ENCODE results near the gene TC2N. TPM values are rescaled to one million over a fixed set of nuclear protein-coding genes. Genes with fewer than 3 reads are reported as not detected.

Gene TC2N
- total RNA-seq, 1 donor from 2014 or later, result 56.7 TPM

DNA sequence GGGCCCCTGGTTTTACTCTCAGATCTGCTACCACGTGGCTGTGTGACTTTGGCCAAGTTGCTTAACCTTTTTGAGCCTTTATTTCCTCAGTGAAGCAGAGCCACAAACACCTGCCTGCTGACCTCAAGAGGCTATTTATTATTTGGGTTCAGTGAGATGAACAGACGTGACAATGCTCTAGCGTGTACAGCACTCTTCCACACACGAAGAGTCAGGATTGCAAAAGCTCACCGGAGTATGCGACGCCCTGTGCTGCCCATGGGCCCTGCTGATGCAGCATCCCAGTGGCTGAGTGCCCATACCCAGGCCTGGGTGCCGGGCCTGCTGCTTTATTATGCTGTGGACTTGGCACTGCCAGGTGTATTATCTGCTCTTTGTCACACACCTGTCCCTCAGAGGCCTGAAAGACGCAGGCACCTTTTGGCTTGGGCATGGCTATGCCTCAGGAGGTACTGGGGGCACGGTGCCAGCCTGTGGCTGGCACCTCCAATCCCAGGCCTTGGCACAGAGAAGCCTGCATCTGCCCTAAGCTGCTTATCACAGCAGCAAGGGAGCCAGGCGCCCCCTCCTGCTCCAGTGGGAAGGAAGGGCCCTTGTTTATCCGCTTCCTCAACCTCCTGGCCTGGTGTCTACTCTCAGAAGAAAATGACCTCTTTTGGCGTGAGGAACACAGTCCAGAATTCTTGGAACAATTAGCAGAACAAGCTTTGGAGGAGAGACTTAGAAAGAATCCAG is 22.3 kb upstream of the TC2N start:
- ATAC-seq (peak; percentile 38), DNase-seq (no peak)
- TF ChIP-seq, protein P1, sequence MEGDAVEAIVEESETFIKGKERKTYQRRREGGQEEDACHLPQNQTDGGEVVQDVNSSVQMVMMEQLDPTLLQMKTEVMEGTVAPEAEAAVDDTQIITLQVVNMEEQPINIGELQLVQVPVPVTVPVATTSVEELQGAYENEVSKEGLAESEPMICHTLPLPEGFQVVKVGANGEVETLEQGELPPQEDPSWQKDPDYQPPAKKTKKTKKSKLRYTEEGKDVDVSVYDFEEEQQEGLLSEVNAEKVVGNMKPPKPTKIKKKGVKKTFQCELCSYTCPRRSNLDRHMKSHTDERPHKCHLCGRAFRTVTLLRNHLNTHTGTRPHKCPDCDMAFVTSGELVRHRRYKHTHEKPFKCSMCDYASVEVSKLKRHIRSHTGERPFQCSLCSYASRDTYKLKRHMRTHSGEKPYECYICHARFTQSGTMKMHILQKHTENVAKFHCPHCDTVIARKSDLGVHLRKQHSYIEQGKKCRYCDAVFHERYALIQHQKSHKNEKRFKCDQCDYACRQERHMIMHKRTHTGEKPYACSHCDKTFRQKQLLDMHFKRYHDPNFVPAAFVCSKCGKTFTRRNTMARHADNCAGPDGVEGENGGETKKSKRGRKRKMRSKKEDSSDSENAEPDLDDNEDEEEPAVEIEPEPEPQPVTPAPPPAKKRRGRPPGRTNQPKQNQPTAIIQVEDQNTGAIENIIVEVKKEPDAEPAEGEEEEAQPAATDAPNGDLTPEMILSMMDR (IDR thresholded peaks at IDR 0.05), result no peak
- intact Hi-C loops (cut with DNase I), result no loop called here
- no peaks in the 10 kb centered on the region for H3K27me3 ChIP-seq
- no peak overlapping the region for H3K4me3 ChIP-seq
- peaks cover 34% of the 10 kb centered on the region for H3K4me1 ChIP-seq
- peak overlapping the region; percentile 58 for H3K27ac ChIP-seq
- no peaks in the 10 kb centered on the region for H3K9me3 ChIP-seq
- no peaks in the 10 kb centered on the region for H3K36me3 ChIP-seq

DNA sequence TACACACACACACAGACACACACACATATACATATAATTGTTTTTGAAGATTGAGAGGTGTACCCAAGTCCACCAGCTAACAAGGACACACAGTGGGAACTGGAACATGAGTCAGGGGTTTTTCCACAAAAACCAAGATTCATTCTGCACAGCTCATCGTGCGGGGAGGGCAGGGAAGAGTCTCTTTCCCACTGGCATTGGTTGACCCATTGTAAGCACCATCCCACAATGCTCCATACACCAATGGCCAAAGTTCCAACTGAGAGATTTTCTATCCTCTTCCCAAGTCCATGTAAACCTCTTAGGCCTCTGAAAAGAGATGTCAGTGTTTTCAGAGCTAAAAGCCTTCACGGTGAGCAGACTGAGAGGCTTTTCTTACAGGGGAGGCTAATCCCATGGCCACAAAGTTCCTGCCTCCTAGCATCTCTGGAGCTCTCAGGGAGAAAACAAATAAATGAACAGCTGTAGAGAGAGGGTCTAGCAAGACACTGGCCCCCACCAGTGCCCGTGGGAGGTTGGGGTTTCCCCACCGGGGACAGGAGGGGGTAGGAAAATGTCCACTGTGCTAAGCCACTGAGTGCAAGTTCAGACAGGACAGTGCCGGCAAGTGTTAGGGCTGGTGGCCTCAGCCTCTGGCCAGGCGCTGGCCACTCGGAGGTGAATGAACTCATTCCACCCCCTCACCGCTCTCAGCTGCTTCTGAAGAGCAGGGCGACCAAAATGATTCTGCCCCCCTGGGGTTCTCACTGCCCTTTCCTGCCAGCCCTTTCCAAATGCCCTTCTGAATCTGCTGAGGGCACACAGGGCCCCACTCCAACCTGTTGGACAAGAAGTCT is 21.5 kb upstream of the TC2N start:
- no peaks in the 10 kb centered on the region for H3K9me3 ChIP-seq
- no peak overlapping the region for H3K4me3 ChIP-seq
- no peaks in the 10 kb centered on the region for H3K27me3 ChIP-seq
- peak overlapping the region; percentile 58 for H3K27ac ChIP-seq
- no peaks in the 10 kb centered on the region for H3K36me3 ChIP-seq
- peak; percentile 13 for ATAC-seq
- peaks cover 40% of the 10 kb centered on the region for H3K4me1 ChIP-seq
- DNase-seq, result no peak
- intact Hi-C loops (cut with DNase I), result no loop called here
- TF ChIP-seq, protein P1 (IDR thresholded peaks at IDR 0.05), result no peak

DNA sequence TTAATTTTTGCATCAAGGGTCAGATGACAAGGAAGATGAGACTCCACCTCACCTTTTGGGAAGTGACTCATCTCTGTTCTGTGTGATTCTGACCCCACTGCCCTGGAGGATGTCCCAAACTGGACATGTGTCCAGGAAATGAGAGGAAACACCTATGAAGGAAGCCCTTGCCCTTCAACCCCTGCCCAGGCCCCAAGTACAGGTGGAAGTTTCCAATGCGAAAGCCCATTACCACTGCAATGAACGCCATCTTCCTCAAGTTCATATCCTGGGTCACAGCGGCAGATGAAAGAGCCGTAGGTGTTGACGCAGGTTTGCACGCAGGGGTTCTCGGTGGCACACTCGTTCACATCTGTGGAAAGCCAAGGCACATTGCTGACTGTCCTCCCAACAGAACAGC is 19.6 kb upstream of the TC2N start:
- Histone ChIP-seq H3K9me3 (no peaks in the 10 kb centered on the region), H3K27ac (no peak overlapping the region), H3K4me1 (peaks cover 43% of the 10 kb centered on the region), H3K4me3 (no peak overlapping the region), H3K36me3 (no peaks in the 10 kb centered on the region), H3K27me3 (no peaks in the 10 kb centered on the region)
- ATAC-seq (no peak), DNase-seq (no peak)
- TF ChIP-seq, protein P1 (IDR thresholded peaks at IDR 0.05), result no peak
- intact Hi-C loops (cut with DNase I), result no loop called here

DNA sequence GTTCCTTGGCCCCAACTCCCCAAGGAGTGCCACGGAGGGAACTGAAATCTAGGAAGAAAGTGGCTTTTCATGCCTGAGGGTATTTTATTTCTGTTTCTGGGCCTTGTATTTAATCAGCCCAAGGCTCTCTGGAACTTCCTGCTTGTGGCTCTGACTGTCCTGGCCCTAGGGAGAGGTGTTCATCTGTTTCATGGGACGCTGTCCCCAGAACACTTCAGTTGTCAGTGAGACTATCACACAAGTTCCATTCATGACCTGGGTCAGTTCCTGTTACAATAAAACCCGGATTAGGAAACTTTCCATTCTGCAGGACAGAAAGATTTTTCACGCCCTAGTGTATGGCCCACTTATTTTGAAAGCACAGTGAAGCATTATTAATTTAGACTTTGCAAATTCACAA is 18.5 kb upstream of the TC2N start:
- Histone ChIP-seq H3K36me3 (no peaks in the 10 kb centered on the region), H3K9me3 (no peaks in the 10 kb centered on the region), H3K27ac (no peak overlapping the region), H3K27me3 (no peaks in the 10 kb centered on the region), H3K4me3 (no peak overlapping the region), H3K4me1 (peaks cover 34% of the 10 kb centered on the region)
- TF ChIP-seq, protein P1 (IDR thresholded peaks at IDR 0.05), result no peak
- DNase-seq (no peak), ATAC-seq (no peak)
- intact Hi-C loops (cut with DNase I), result no loop called here

DNA sequence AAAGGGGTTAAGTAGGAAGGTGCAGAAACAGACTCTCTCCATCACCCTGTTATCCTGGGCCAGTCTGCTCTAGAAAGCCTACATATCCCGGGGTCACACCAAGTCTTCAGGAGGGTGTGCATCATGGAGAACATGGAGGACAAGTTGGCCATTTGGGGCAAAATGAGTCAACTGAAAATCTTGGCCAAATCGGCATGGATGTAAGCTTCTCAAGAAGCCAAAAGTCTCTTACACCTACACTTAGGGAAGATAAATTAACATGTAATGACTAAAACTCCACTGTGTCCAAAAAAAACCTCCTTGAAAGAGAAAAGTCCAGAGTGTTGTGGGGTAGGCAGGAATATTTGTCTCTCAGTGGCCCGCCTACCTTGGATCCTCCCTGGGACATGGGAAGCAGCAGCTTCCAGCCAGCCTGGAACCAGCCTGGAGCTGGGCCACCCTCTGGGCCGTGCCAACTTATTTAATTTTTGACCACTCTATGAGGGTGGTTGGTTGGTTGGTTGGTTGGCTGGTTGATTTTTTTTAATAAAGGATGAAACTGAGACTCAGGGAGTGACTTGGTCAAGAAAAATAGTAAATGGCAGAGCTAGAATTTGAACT is 17.9 kb upstream of the TC2N start:
- Histone ChIP-seq H3K27me3 (no peaks in the 10 kb centered on the region), H3K4me3 (no peak overlapping the region), H3K36me3 (no peaks in the 10 kb centered on the region), H3K9me3 (no peaks in the 10 kb centered on the region), H3K27ac (peak overlapping the region; percentile 61), H3K4me1 (peaks cover 28% of the 10 kb centered on the region)
- ATAC-seq, result no peak
- TF ChIP-seq, protein P1 (IDR thresholded peaks at IDR 0.05), result no peak
- DNase-seq, result no peak
- intact Hi-C loops (cut with DNase I), result no loop called here

All from upper lobe of right lung (tissue), 1 donor.